HepG2 (cell line): ENCODE measurements around the gene CDK10. TPM values are rescaled to one million over a fixed set of nuclear protein-coding genes. Genes with fewer than 3 reads are reported as not detected.

Source experiments
- EEA1 ChIP-seq: sonication (generic); formaldehyde crosslinking; IDR thresholded peaks from 2 replicates; pipeline ENCODE4 v1.5.1; 2020; ENCODE audit warnings: mild to moderate bottlenecking, missing genetic modification reagents, borderline replicate concordance
- HMGA1 ChIP-seq: sonication (generic); formaldehyde crosslinking; conservative IDR thresholded peaks from 2 replicates; pipeline ENCODE4 v1.4.0; 2020; ENCODE audit warnings: missing genetic modification reagents
- HNF1B ChIP-seq: sonication (generic); formaldehyde crosslinking; IDR thresholded peaks from 2 replicates; pipeline ENCODE4 v1.5.1; 2020; ENCODE audit warnings: mild to moderate bottlenecking, moderate library complexity, missing genetic modification reagents
- KDM1A ChIP-seq: IDR thresholded peaks from 2 replicates; pipeline ENCODE4 v1.6.1; 2016; ENCODE audit warnings: missing compliant biosample characterization
- MEF2D ChIP-seq: sonication (generic); formaldehyde crosslinking; IDR thresholded peaks from 2 replicates; pipeline ENCODE4 v1.5.1; 2020; ENCODE audit warnings: mild to moderate bottlenecking, missing genetic modification reagents
- PRDM4 ChIP-seq: sonication (generic); formaldehyde crosslinking; IDR thresholded peaks from 2 replicates; pipeline ENCODE4 v1.9.0; 2021; ENCODE audit warnings: missing genetic modification reagents, borderline replicate concordance
- SIN3A ChIP-seq: IDR thresholded peaks from 2 replicates; pipeline ENCODE4 v1.6.1; 2011; ENCODE audit warnings: low read depth, mild to moderate bottlenecking, control low read depth, low read length, borderline replicate concordance
- SP140L ChIP-seq: sonication (generic); formaldehyde crosslinking; IDR thresholded peaks from 2 replicates; pipeline ENCODE4 v1.4.0; 2020; ENCODE audit warnings: missing genetic modification reagents, borderline replicate concordance
- XRCC5 ChIP-seq: fragments of 200-400 bp; formaldehyde crosslinking; optimal IDR thresholded peaks from 2 replicates; pipeline ENCODE3; 2017; ENCODE audit warnings: mild to moderate bottlenecking, low read length
- ZNF407 ChIP-seq: sonication (generic); formaldehyde crosslinking; IDR thresholded peaks from one replicate; pipeline ENCODE4 v1.5.1; 2020; ENCODE audit warnings: mild to moderate bottlenecking, missing genetic modification reagents; ENCODE audit errors: not compliant biosample characterization
- ZNF543 ChIP-seq: sonication (generic); formaldehyde crosslinking; IDR thresholded peaks from 2 replicates; pipeline ENCODE4 v1.4.0; 2020; ENCODE audit warnings: mild to moderate bottlenecking, missing genetic modification reagents
- polyA plus RNA-seq, 8 experiments: library from polyadenylated mRNA; depleted of rRNA in 3 of 8; stranded (reverse) in 7 of 8; unstranded in 1 of 8; fragments of >200 nt; fragmentation: Illumina TruSeq in 4 of 8; extraction: Trizol in 4 of 8; gene quantifications; 2 replicates each; pipeline versions ENCODE4 v1.2.1 to v1.2.3, GENCODE V29; 2011 to 2016; ENCODE audit warnings: low read depth in 4 of 8, missing spikeins in 1 of 8, mixed read lengths in 1 of 8; ENCODE audit not compliant: insufficient read depth in 1 of 8
- total RNA-seq, 5 experiments: library from RNA; depleted of rRNA; stranded (reverse); fragments of >200 nt; fragmentation: Illumina TruSeq; extraction: Trizol; gene quantifications; 2 replicates each; pipeline ENCODE4 v1.2.3, GENCODE V29; 2016; ENCODE audit warnings: low read depth in 1 of 5

Gene CDK10
- total and polyA plus RNA-seq, 2 of the 13 experiments (the other 11 are each of a cell fraction or from before 2014, with no cell fraction given): 2.5 to 3.9 TPM

- TF ChIP-seq ZNF543 (peak; percentile 25; the same call in 1 of the 2 replicates), MEF2D (CRISPR knock-in tag) (no peak; the same call in 1 of the 2 replicates), SIN3A (no peak), HNF1B (0 out of 2 replicates have a peak, but pooled peaks have one; percentile 35), PRDM4 (no peak), SP140L (CRISPR knock-in tag) (no peak), HMGA1 (no peak), EEA1 (CRISPR knock-in tag) (no peak; the same call in 1 of the 2 replicates), KDM1A (no peak), ZNF407 (no peak), XRCC5 (peak; percentile 33)
Measured at GRCh38 chr16:89695086-89695874, 8.8 kb downstream of the CDK10 start (continued).
